GM18505 (cell line): ENCODE data around the gene RNU1-1.
A peak's percentile ranks its signal among the peaks of the same experiment; 100 is the strongest.
"Not testable (repeated sequence)": the region's sequence is repeated elsewhere in the genome, so short reads cannot be mapped to it uniquely, and the experiment has no call there.

Experiments
- ATAC-seq: cut with Tn5 transposase; IDR thresholded peaks from one replicate; pipeline ENCODE4 v1.9.1; 2021; ENCODE audit not compliant: unreplicated experiment
- POLR2A ChIP-seq: IDR thresholded peaks from 4 replicates; pipeline ENCODE4 v1.6.1; 2011; ENCODE audit warnings: borderline replicate concordance; ENCODE audit not compliant: insufficient read depth, insufficient read length; ENCODE audit errors: extremely low read depth

Gene RNU1-1

DNA sequence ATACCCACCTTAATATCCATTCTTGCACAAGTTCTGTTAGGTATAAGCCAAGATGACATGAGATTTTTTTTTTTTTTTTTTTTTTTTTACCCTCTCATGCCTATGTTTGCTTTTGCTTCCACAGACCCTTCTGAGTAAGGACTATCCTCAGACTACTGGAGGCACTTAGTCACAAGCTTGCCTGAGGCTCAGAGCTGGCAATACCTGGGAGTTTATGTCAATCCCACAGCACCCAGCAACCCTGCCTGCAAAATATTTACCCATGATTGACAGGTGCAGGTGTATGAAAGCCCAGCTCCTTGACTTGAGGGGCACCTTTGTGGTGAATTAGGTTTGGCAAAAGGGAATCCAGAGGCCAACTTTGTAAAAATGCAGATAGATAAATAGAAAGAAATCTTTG is 11.7 kb upstream of the RNU1-1 start:
- ATAC-seq, result not testable (repeated sequence)

DNA sequence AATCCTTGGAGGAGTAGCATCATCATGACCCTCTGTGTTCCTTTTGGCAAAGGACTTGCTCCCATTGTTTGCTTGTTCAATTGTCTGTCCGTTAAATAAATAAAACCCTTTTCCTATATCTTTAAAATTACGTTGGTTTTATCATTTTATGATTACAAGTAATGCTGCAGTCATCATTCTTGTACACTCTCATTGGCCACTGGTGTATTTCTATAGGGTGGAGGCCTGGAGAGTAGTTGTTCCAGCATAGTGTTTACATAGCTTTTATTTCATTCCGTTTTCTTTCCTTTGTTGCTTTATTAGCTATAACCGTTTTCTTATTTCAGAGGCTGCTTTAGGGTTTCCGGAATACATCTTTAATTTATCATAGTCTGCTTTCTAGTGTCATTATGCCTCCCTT is 7.6 kb upstream of the RNU1-1 start:
- not testable (repeated sequence) for ATAC-seq

DNA sequence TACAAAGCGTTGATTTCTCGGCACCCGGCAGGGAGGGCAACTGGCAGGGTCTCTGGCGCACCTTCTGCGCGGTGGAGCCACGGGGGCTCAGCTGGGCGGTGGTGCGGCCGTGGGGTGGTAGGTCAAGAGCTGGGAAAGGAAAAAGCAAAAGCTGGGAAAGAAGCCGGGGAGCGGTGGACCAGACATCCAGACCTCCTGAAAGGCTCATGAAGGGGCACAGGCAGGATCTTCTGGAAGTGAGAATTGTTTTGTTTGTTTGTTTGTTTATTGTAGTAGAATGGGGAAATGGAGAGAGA is 7.2 kb upstream of the RNU1-1 start:
- ATAC-seq, result no peak
- TF ChIP-seq POLR2A, result no peak

DNA sequence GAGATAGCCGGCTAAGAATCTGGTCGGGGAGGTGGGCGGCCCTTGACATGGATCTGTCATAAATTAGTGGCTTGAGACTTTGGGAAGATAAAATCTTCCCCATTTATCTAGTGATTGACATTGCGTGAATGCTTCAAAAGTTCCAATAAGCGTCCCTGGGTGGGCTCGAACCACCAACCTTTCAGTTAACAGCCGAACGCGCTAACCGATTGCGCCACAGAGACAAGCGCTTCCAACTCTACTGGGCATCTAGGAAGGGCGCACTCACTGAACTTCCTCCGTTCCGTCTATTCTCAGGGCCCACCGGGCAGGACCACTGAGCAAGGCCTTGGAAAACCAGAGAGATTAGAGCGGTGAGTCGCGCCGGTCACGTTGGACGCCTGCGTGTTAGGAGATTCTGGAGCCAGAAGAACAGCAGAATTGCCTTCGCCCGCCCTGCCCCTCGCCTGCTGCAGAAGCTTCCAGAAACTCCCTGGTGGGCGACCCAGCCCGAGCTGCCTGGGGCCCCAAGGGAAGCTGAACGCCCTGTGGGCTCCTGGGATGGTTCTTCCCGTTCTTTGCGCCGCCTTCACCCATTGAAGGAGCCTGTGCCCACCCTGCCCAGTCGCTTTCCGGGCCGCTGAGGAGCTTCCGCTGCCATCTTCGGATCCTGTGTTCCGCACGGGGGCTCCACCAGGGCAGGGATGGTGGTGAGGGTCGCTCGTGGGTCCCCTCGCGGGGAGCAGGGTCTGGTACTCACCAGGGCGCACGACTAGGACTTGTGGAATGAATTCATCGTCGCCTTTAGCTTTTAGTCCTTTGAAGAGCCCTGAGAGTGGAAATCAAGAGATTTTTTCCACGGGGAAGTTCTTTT is 6.6 kb upstream of the RNU1-1 start:
- ATAC-seq, result not testable (repeated sequence)

DNA sequence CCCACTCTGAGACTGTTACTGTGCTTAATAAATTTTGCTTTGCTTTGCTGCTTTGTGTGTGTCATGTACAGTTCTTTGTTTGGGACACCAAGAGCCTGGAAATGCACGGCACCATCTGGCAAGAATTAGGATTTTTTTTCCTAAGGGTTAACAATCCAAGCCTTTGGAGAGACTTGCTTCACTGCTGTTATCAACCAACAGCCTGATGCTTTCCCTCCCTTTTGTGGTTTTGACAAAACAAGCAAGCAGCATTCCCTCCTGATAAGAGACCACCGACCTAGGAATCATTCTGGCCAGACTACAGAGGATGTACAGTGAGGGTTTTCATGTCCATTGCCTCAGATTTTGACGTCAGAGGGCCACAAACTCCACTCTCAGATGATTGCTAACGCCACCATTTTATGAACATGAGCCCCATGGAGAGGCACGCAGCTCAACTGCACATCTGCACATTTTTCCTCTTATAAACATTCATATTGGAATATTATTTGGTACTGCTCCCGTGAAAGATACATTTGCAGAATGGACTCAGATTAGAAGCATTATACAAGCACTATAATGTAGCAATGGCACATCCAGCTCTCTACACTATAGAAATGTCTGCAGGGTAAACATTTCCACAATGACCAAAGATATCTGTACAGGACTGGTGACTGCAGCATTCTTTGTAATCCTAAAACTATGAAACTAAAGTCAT is 5.3 kb upstream of the RNU1-1 start:
- ATAC-seq, result not testable (repeated sequence)

DNA sequence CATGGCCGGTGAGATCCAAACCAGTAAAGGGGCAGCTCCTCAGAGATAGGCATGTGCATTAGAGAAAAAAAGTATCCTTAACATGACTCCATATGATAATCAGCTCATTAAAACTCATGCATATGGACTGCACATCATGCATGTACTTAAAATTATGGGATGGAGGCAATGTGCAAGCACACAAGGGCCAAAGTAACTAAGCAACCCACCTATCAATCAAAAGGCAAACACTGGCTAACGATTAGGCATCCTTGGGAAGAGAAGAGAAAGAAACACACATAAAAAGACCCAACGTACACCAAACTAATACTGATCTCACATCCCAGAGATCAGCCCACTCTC is 4.8 kb upstream of the RNU1-1 start:
- not testable (repeated sequence) for ATAC-seq

DNA sequence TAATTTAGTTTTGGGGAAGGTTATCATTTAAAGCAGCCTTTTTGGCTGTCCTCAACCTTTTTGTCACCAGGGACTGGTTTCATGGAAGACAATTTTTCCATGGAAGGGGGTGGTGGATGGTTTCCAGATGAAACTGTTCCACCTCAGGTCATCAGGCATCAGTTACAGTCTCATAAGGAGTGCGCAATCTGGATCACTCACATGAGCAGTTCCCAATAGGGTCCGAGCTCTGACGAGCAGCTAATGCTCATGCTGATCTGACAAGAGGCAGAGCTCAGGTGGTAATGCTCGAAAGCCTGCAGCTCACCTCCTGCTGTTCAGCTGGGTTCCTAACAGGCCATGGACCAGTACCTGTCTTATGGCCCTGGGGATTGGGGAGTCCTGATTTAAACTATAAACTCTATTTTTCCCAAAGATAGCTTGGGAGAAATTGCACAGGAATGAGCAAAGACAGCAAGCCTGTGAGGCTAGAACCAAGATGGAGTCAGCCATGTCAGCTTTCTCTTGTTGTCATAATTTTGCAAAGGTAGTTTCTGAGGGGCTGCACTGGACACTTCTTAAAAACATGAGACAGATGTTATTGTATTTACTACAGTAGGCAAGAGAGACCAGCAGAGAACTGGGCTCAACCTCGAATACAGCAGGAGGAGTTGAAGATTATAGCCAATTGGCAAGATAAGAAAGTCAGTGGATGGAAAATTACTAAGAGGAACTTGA is 2.8 kb upstream of the RNU1-1 start:
- ATAC-seq, result not testable (repeated sequence)

DNA sequence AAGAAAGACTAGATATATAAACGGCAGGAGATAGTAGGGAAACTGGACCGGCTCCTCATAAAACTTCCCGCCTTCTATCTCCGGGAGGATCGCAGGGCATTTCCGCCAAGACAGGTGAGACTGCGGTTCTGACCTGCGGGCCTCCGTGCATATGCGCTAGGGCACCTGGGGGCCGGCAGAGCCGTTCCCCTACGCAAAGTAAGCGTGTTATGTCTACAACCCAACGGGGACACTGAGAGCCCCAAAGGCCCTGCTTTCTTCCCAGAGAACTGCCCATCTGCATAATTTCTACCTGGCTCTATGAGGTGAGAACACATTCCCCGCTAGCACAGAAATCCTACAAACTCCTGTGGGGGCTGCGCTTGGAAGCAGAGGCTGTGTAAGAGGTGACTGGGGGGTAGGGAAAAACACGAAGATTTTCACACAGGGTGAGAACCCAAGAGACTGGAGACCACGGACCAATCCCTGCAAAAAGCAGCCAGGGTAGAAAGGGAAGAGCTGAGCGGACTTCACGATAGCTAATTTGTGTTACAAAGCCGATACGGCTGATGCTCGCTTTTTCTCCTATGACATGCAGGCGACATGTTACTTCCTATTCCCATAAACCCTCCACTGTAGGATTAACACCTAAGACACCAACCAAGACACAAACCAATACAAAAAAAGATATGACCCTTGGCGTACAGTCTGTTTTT is 526 bp downstream of the RNU1-1 start:
- TF ChIP-seq POLR2A, result peak; percentile 88
- peak; percentile 87 for ATAC-seq

DNA sequence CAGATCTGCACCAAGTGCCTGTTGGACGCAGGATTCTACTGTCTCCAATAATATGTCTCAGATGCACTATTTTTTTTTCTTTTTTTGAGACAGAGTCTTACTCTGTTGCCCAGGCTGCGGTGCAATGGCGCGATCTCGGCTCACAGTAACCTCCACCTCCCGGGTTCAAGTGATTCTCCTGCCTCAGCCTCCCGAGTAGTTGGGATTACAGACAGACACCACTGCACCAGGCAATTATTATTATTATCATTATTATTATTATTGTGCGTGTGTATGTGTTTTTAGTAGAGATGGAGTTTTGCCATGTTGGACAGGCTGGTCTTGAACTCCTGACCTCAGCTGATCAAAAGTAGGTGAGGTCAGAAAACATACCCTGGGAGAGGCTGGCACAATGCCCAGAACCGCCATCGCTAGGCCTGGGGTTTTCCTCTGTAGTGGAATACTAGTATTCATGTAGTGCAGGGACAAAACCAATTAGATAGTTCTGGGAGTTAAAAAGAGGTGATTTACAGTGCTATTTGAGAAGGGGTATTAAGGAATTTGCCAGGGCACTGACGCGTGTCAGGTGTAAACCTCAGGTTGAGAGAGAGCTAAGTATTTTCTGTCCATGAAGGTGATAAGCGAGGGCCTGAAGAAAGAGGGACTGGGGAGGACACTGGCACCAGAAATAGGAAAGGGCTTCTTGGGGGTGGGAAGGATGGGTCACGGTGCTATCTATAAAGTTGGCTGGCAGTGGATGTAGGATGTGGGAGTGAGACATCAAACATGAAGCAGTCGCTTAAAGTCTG is 1.3 kb downstream of the RNU1-1 start:
- not testable (repeated sequence) for ATAC-seq

DNA sequence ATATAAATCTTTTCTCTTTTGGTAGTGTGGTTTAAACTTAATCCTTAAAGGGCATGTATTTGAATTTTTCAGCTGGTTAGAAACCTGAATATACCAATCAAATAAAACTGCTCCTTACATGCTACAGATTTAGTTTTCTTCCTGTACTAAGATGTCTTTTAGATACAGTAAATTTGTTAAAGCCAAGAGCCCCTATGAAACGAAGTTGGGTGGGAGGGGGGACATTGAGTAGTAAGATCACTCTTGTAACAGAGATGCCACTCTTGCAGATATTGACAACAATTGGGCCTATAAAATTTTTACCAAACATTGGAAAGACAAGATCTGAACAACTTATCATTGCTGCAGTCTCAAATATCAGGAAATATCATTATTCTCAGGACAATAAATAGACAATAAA is 2.2 kb downstream of the RNU1-1 start:
- not testable (repeated sequence) for ATAC-seq

DNA sequence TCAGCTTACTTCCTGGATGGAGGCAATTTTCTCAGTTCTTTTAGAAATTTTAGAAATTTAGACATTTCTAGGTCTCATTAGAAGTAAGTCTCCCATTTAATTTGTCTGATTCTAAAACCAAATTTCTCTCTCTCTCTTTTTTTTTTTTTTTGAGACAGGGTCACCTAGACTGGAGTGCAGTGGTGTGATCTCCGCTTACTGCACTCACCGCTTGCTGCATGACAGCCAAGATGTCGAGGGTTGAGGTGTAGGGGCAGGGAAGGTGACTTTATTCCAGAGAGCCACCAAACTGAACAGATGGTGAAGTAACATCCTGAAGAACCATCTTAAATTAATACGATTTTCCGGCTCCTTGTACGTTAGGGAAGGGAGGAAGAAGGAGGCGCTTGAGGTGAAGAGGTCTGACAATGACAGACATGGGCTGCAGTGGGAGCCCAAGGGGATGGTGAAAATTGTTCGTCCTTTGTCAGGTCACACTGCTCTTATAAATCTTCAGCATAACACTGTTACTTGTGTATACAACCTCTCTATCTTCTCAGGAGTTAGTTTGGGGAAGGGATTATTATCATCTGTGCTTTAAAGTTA is 5.1 kb downstream of the RNU1-1 start:
- not testable (repeated sequence) for ATAC-seq

DNA sequence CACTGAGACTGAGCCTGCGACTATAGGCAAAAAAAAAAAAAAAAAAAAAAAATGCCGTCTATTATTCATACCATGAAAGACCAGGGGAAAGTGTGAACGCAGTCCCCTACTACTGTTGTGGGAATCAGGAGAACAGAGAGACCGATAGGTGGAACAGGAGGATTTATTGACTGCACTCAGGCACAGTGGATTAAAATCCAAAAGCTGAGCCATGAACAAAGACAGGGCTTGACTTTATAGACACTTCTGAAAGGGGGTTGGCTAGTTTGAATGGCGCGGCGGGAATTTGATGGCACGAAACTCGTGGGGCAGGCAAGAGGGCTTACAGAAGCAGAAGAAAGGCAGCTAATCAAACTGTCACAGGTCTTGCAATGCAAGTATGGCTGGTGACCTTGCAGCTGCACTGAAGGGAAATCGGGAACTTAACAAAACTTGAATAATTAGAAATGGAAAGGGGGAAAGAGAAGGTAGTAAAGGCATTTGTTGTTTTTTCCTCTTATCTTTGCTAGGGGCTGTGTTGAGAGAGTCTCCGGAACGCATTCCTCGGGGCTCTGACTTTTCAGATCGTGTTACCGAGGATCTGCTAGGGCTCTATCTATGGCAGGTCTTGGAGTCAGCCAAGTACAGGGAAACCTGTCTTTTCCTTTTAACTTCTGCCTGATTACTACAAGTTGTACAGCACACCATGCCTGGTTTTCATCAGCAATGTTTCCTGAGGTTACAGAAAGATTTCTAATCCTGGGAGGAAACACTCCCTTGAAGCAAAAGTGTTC is 7.5 kb downstream of the RNU1-1 start:
- not testable (repeated sequence) for ATAC-seq

DNA sequence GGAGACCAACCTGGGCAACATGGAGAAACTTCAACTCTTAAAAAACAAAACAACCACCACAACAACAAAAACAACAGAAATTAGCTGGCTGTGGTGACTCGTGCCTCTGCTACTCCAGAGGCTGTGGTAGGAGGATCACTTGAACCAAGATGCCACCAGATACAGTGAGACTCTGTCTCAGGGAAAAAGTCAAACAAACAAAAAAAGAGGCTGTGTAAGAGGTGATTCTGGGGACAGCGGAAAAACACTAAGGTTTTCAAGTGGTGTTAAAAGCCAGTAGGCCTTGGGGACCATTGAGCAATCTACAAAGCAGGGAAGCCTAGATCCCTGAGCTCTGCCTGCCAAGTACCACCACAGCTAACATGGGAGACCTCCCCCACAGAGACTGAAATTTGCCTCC is 8.2 kb downstream of the RNU1-1 start:
- not testable (repeated sequence) for ATAC-seq
